GM19043 (cell line): ENCODE measurements around the gene SLC6A9.

Experiments
- ATAC-seq: cut with Tn5 transposase; IDR thresholded peaks from one replicate; pipeline ENCODE4 v1.9.1; 2021; ENCODE audit warnings: low read depth; ENCODE audit not compliant: unreplicated experiment

Gene SLC6A9

DNA sequence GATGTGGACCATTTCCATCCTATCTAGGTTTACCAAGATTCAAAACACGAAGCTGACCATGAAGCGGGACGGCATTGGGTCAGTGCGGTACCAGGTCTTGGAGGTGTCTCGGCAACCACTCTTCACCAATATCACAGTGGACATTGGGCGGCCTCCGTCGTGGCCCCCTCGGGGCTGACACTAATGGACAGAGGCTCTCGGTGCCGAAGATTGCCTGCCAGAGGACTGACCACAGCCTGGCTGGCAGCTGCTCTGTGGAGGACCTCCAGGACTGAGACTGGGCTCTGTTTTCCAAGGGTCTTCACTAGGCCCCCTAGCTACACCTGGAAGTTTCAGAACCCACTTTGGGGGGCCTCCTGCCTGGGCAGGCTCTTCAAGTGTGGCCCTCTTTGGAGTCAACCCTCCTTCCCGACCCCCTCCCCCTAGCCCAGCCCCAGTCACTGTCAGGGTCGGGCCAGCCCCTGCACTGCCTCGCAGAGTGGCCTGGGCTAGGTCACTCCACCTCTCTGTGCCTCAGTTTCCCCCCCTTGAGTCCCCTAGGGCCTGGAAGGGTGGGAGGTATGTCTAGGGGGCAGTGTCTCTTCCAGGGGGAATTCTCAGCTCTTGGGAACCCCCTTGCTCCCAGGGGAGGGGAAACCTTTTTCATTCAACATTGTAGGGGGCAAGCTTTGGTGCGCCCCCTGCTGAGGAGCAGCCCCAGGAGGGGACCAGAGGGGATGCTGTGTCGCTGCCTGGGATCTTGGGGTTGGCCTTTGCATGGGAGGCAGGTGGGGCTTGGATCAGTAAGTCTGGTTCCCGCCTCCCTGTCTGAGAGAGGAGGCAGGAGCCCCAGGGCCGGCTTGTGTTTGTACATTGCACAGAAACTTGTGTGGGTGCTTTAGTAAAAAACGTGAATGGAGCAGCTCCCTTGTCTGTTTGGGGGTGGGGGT lies 40.7 kb downstream of the SLC6A9 start:
- ATAC-seq = no peak

DNA sequence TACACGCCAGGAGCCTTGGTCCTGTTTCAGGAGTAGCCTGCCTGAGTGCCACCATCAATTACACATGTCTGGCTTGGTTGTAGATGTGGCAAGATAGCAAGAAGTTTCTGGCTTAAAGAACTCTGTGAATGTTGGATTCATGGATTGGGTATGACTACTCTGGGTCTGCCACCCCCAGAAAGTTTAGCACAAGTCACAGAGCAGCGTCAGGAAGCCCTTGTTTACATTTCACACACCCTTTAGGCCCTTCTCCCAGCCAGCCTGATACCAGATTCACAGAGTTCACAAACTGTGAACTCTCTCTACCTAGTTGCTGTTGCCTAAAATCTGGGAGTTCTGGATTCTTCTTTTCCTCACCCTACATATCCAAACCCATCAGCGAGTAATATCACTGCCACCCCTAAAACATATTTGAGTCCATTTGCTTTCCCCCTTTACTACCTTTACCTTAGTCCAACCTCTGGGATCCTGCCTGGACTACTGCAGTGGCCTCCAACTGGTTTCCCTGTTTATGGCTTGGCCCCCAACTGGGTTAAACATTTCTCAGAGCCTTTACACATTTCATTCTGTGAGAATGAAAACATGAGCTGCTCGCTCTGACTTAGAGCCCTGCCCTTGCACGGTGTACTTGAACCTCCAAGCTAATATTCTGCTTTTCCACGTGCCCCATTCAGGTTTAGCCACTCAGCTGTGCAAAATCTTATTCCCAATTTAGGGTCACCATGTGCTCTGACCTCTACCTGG lies 43.9 kb downstream of the SLC6A9 start:
- no peak for ATAC-seq

DNA sequence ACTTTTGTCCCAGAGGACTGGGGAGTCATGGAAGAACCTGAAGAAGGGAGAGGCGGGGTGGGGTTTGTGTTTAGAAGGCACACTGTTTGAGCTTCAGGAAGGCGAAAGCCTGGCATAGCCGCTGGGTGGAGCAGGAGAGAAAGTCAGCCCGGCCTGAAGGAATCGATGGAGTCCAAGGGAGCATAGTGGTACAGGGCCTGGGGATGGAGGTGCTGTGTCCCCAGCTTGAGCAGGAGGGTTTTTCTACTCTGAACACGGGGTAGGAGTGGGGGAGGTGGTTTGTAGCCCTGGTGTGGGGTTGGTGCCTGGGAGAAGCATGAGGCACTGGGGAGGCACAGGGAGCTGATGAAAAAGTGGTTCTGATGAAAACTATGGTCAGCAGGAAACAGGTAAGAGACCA lies 44.5 kb downstream of the SLC6A9 start:
- no peak for ATAC-seq

- ATAC-seq = no peak
These were observed 45.2 kb downstream of the SLC6A9 start for GRCh38 chr1:43985984-43986595.

GRCh38 chr1:43984855-43985254 lies 46.4 kb downstream of the SLC6A9 start:
- ATAC-seq = no peak

GRCh38 chr1:43983253-43983899 lies 47.9 kb downstream of the SLC6A9 start:
- ATAC-seq = no peak

- ATAC-seq = no peak
These were observed 48.5 kb downstream of the SLC6A9 start for GRCh38 chr1:43982808-43983207.

DNA sequence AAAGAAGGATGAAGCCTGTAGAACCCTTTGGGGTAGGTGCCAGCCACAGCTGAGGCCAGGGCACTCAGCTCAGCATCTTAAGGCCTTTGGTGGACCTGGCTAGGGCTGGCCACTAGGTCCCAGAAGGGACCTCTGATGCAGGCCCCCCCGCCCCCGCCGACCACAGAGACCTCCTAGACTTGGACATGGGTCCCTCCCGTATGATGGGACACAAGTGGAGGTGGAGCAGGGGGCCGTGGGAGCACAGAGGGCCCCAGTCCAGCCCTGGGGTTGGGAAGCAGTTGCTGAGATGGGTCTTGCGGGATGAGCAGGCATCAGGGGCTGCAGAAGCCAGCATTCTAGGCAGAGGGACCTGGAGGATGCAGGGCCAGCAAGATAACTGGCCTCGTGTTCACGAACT lies 49.0 kb downstream of the SLC6A9 start:
- ATAC-seq = no peak

GRCh38 chr1:43981636-43982035 lies 49.6 kb downstream of the SLC6A9 start:
- no peak for ATAC-seq

DNA sequence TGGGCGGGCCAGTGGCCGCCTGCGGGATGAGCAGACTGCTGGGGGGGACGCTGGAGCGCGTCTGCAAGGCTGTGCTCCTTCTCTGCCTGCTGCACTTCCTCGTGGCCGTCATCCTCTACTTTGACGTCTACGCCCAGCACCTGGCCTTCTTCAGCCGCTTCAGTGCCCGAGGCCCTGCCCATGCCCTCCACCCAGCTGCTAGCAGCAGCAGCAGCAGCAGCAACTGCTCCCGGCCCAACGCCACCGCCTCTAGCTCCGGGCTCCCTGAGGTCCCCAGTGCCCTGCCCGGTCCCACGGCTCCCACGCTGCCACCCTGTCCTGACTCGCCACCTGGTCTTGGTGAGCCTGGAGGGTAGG lies 50.1 kb downstream of the SLC6A9 start:
- no peak for ATAC-seq

DNA sequence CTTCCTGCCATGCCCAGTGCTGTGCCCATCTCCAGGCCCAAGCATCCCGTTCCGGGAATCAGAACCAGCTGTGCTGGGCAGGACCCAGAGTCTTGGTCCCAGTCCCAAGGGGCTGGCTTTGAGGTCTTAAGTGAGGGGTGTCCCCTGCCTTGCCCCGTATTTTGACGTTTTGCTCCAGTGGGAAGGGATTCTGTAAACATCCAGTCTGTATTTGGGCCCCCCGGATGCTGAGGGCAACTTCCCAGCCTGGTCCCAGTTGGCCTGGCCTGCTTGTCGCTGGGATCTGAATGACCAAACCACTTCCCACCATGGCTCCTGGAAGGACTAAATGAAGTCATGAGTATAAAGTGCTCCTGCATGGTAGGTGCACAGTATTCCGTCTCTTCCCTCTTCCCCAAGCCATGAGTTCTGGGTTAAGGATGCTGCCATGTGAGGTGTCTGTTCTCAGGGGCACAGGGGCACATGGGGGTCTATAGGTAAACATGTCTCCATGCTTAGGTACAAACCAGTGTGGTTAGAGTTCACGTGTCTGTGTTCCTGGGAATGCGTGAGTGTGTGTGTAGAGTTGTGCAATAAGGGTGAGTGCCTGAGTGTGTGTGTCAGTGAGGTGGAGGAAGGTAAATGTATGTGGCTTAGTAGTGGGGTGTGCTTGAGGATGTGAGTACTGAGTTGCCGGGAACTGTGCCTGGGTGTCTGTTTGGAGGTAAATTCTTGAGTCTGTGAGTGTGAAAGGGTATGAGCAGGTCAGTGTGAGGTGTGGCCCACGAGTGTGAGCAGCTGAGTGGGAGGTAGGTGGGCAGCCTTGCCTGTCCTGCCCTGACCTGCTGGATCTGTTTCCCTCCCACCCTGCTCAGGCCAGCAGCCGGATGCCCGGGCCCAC lies 50.8 kb downstream of the SLC6A9 start:
- no peak for ATAC-seq

GRCh38 chr1:43979528-43980254 lies 51.6 kb downstream of the SLC6A9 start:
- no peak for ATAC-seq

DNA sequence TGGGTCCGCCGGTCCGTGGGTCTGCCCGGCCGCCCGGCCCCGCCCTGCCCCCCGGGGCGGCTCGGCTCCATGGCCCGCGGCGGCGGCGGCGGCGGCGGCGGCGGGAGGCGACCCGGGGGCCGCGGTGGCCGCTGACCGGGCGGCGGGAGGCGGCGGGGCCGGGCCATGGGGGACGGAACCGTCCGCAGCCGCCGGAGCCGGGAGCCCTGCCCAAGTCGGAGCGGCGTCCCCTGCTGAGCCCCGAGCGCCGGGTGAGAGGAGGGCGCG lies 52.1 kb downstream of the SLC6A9 start:
- no peak for ATAC-seq

- no peak for ATAC-seq
These were observed 52.6 kb downstream of the SLC6A9 start, which contains the start of gene B4GALT2 for GRCh38 chr1:43978551-43979260. Gene B4GALT2 (plus strand): TSS chr1:43979210. CDS start chr1:43981161, 1,951 bp downstream.

- ATAC-seq = no peak
These were observed 53.1 kb downstream of the SLC6A9 start for GRCh38 chr1:43978264-43978550.

DNA sequence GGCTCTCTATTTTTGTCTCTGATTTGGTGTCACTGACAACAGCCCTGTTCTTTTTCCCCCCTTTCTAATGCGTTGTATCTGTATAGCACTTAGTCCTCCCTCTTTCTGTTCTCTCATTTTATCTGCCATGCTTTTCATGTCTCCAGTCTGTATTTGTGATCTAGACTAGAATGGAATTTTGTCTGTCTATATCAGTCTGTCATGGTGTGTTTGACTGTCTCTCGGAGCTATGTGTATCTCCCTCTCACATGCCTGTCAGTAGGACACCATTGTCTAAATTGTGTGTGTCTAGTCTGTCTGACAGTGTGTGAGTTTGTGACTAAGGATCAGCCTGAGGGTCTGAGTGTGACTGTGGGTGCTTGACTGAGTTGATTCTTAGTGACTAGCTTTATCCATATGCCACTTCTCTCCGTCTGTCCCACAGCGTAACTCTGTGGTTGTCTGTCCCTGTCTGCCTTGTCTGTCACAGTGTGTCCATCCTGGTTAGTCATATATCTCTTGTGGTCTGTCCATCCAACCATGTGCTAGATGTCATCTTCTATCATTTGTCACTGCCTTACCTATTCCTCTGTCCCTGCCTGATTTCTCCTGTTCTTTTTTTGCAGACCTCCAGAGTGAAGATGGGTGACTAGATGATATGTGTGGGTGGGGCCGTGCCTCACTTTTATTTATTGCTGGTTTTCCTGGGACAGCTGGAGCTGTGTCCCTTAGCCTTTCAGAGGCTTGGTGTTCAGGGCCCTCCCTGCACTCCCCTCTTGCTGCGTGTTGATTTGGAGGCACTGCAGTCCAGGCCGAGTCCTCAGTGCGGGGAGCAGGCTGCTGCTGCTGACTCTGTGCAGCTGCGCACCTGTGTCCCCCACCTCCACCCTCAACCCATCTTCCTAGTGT lies 53.6 kb downstream of the SLC6A9 start:
- ATAC-seq = no peak

- ATAC-seq = no peak
These were observed 54.4 kb downstream of the SLC6A9 start for GRCh38 chr1:43976890-43977289.

- no peak for ATAC-seq
These were observed 55.2 kb downstream of the SLC6A9 start for GRCh38 chr1:43976045-43976444.
